Fibroblast of skin of left quadriceps (primary cell): ENCODE measurements around the gene PRDX4.
A peak's percentile ranks its signal among the peaks of the same experiment; 100 is the strongest.
"Not testable (repeated sequence)": the region's sequence is repeated elsewhere in the genome, so short reads cannot be mapped to it uniquely, and the experiment has no call there.

Experiments
- DNase-seq, 2 experiments: peaks; one replicate each; pipeline ENCODE4 v3.0.0-alpha.2; 2013; ENCODE audit warnings: low read depth in 2 of 2

Gene PRDX4

DNA sequence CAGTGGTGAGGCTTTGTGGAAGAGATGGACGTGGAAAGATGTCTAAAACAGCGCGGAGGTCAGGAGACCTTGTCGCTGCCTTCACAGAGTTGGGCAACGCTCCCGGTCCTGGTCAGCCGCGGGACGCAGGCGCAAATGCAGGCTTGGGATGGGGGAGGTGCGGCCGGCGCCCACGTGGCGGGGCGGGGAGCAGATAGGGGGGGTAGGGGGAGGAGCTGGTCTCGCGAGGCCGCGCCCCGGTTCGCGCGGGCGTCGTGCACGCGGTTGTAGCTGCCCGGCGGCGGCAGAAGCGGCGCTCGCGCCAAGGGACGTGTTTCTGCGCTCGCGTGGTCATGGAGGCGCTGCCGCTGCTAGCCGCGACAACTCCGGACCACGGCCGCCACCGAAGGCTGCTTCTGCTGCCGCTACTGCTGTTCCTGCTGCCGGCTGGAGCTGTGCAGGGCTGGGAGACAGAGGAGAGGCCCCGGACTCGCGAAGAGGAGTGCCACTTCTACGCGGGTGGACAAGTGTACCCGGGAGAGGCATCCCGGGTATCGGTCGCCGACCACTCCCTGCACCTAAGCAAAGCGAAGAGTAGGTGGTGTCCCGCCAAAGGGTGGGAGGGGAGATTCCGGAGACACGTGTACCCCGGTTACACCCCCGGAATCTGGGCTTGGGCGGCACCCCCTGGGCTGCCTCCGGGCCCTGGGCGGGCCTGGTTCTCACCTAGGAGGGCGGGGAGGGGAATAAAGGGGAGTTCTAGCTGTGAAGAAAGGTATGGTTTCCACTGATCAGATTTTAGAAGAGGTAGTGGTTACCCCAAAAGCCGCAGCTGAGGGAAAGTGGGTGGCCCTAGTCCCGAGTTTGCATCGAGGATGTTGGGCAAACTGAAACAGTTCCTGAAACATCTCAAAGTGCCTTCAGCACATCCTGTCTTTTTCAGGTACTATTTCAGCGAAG is at the start of gene PRDX4:
Gene PRDX4, plus strand, starts transcription at position 255 of the 939 bp plus-strand sequence. Its CDS starts 78 bp downstream, at position 333.
- peak; percentile 67 to 72 for DNase-seq

DNA sequence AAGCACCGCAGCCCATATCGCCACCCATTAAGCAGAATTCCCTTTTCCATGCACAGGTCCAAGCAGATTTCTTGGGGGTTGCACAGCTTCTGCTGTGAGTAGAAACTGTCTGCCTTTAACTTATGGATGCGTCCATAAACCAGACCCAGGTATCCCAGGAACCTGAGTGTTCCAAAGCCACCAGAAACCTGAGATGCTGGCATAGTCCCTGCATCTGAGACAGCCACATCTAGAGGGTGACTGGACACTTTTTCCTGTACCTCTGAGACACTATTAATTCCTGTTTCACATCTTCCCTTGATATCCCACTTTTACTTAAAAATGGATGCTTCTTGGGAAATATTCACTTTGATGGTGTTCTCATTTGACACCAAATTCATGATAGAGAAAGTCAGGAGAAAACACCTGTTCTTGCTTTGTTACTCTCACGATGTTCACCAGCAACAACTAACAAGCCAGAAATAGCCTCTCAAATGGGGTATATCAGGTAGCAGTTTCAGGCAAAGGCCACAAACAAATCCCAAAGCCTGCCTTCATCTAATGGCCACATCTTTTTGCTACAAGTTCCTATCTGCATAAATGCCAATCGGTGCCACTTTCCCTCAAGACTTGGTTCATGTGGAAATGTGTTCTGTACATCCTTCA is 45.5 kb upstream of the PRDX4 start:
- no peak for DNase-seq

DNA sequence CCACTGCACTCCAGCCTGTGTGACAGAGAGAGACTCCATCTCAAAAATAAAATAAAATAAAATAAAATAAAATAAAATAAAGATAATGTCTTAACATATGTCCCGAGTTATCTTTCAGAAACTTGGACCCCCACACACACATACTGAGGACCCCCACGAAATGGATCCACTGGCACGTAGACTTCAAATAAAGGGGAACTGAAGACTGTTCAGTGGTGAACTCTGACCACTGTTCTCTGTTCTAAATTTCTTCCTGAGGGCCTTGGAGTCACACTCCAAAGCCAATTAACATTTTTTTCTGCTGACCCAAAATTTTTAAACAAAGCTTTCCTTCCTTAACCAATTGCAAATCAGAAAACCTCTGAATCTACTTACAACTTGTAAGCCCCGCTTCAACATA is 43.5 kb upstream of the PRDX4 start:
- DNase-seq = no peak

DNA sequence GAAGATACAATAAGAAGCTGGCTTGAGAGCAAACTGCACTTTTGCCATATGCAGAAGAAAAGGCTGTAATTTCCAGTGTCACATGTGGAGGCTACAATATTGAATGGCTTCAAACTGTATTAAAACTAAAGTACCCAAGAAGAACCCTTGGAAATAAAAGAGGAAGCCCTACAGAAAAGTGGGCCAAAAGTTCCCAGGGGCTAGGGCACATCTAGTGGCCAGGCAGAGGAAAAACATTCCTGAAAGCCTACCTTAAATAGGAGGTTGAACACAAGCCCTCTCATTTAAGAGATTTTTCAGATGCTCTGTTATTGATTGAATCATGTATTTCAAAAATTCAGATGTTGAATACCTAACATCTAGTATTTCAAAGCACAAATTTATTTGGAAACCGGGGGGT is 40.6 kb upstream of the PRDX4 start:
- no peak for DNase-seq

GRCh38 chrX:23628131-23628530 is 39.2 kb upstream of the PRDX4 start:
- DNase-seq = no peak

- DNase-seq = no peak
Measured at GRCh38 chrX:23631136-23631535, 36.2 kb upstream of the PRDX4 start.

- DNase-seq = no peak
Measured at GRCh38 chrX:23633834-23634580, 33.3 kb upstream of the PRDX4 start.

GRCh38 chrX:23637187-23637586 is 30.1 kb upstream of the PRDX4 start:
- DNase-seq = no peak

GRCh38 chrX:23643020-23643419 is 24.3 kb upstream of the PRDX4 start:
- no peak for DNase-seq

DNA sequence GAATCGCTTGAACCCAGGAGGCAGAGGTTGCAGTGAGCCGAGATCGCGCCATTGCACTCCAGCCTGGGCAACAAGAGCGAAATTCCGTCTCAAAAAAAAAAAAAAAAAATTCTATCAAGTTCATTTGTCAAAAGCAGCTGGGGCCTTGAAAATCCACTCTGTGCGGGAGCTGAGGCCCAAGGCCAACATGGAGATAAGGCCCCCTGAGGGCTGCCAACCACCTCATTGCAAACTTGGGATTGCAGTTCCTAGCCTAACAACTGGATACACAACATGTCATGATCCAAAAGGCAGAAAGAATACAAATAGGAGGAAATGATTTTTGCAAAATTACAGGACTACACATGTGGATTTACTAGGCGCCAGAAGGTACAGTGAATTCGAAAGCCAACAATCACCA is 22.5 kb upstream of the PRDX4 start:
- DNase-seq = no peak

DNA sequence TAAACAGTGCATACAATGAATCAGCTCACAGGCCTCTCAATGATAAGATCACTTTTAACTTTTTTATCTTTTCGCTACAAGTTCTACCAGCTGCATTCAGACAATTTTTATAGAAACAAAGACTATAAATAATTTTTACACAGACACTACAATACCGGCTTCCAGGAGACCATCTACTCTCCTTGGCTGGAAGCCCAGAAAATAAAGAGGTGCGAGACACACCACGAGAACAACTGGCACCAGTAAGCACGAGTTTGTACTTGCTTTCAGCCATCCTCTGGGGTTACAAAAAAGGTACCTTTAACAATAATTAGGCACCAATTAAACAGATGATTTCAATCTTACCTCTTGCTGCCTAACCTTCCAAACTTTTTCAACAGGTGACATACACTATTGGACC is 11.2 kb upstream of the PRDX4 start:
- no peak for DNase-seq

GRCh38 chrX:23656684-23657083 is 10.6 kb upstream of the PRDX4 start:
- no peak for DNase-seq

GRCh38 chrX:23659339-23659738 is 8.0 kb upstream of the PRDX4 start:
- no peak for DNase-seq

- not testable (repeated sequence) for DNase-seq
Measured at GRCh38 chrX:23660083-23660765, 7.1 kb upstream of the PRDX4 start.

- DNase-seq = no peak
Measured at GRCh38 chrX:23660766-23661132, 6.5 kb upstream of the PRDX4 start.

DNA sequence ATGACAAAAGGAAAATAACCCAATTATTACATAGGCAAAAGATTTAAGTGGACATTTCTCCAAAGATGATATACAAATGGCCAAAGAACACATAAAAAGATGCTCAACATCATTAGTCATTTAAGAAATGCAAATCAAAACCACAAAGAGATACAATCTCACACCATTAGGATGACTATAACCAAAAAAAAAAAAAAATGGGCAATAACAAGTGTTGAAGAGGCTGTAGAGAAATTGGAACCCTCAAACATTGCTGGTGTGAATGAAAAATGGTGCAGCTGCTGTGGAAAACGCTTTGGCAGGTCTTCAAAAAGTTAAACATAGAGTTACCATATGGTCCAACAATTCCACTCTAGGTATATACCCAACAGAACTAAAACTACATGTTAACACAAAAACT is 5.6 kb upstream of the PRDX4 start:
- no peak for DNase-seq

GRCh38 chrX:23662187-23662586 is 5.1 kb upstream of the PRDX4 start:
- DNase-seq = no peak

- no peak for DNase-seq
Measured at GRCh38 chrX:23662853-23663252, 4.4 kb upstream of the PRDX4 start.

GRCh38 chrX:23664496-23664895 is 2.8 kb upstream of the PRDX4 start:
- no peak for DNase-seq

GRCh38 chrX:23666282-23666681 is 1.0 kb upstream of the PRDX4 start:
- DNase-seq = no peak

- DNase-seq = no peak
Measured at GRCh38 chrX:23668335-23668734, 1.0 kb downstream of the PRDX4 start.

DNA sequence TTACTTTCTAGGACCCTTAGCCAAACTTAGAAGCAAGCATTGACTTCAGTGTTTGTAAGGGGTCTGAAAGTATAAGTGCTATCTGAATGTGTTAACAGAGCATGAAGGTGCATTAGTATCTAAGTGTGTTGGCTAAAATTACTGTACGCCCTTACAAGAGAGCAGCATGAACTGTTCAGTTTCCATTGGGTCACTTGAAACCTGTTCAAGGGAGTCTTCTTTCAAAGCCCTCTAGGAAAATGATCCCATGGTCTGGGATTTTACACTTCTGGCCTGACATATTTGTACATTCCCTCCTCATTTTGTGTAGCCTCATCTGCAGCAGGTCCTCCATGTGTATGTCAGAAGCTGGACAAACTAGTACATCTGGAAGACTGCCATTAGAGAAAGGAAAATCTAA is 3.2 kb downstream of the PRDX4 start:
- no peak for DNase-seq
